IMR-90 (cell line): ENCODE data around the gene RAD51B. TPM values are rescaled to one million over a fixed set of nuclear protein-coding genes. Genes with fewer than 3 reads are reported as not detected.
A peak's percentile ranks its signal among the peaks of the same experiment; 100 is the strongest.

Source experiments
- ATAC-seq: fragments of 200-7000 bp; cut with Tn5 transposase; 2 replicates; pipeline ENCODE4 v1.9.1; 2020; ENCODE audit warnings: low read depth, mild to moderate bottlenecking, moderate library complexity
- BruUV-seq: library from RNA; stranded (reverse); fragments of 400-500 nt; replicated peaks from 2 replicates; lab custom pipeline; 2021; lab: Mats Ljungman, UMichigan
- CTCF ChIA-PET: fragments of 300-600 bp; formaldehyde crosslinking; extraction: SDS; loops from one replicate; lab custom pipeline; 2021; ENCODE audit warnings: antibody characterized with exemption; lab: Yijun Ruan, JAX
- POLR2A ChIA-PET: fragments of 300-600 bp; sonication (Branson Sonifier 250); formaldehyde crosslinking; loops from one replicate; lab custom pipeline; 2022; ENCODE audit warnings: antibody characterized with exemption; ENCODE audit not compliant: unreplicated experiment; lab: Charles Lee
- DNase-seq: peaks from one replicate; pipeline ENCODE4 v3.0.0; 2013
- H2AFZ ChIP-seq: replicated peaks from 2 replicates; pipeline ENCODE3; 2013; ENCODE audit warnings: low read length, mild to moderate bottlenecking; ENCODE audit not compliant: poor library complexity
- H2AK5ac ChIP-seq: 2 replicates; pipeline ENCODE4 v1.6.1; 2013; ENCODE audit warnings: low read depth, low read length, inconsistent platforms
- H2AK9ac ChIP-seq: replicated peaks from 2 replicates; pipeline ENCODE3; 2013; ENCODE audit warnings: mild to moderate bottlenecking, low read depth, low read length, moderate library complexity; ENCODE audit not compliant: poor library complexity
- H2BK120ac ChIP-seq: 2 replicates; pipeline ENCODE4 v1.6.1; 2013; ENCODE audit warnings: low read depth, low read length, inconsistent platforms
- H2BK15ac ChIP-seq: 3 replicates; pipeline ENCODE4 v1.6.1; 2013; ENCODE audit warnings: low read depth, low read length, inconsistent platforms
- H2BK20ac ChIP-seq: 2 replicates; pipeline ENCODE4 v1.6.1; 2013; ENCODE audit warnings: low read depth, mild to moderate bottlenecking, inconsistent platforms, low read length, moderate library complexity
- H2BK5ac ChIP-seq: 2 replicates; pipeline ENCODE4 v1.6.1; 2013; ENCODE audit warnings: mild to moderate bottlenecking, low read depth, low read length, inconsistent platforms; ENCODE audit not compliant: poor library complexity, severe bottlenecking
- H3K14ac ChIP-seq: replicated peaks from 2 replicates; pipeline ENCODE4 v1.6.1; 2013; ENCODE audit warnings: low read depth, low read length, inconsistent platforms
- H3K18ac ChIP-seq: 2 replicates; pipeline ENCODE4 v1.6.1; 2013; ENCODE audit warnings: low read depth, low read length, control low read depth
- H3K23ac ChIP-seq: 2 replicates; pipeline ENCODE4 v1.6.1; 2013; ENCODE audit warnings: low read depth, low read length, inconsistent platforms
- H3K27ac ChIP-seq: 2 replicates; pipeline ENCODE4 v1.5.1; 2013; ENCODE audit warnings: mild to moderate bottlenecking, control low read depth, low read length; ENCODE audit not compliant: insufficient read depth
- H3K27me3 ChIP-seq: 2 replicates; pipeline ENCODE4 v1.6.1; 2013; ENCODE audit warnings: low read length; ENCODE audit not compliant: control insufficient read depth, insufficient read depth
- H3K36me3 ChIP-seq: 2 replicates; pipeline ENCODE4 v1.6.1; 2013; ENCODE audit warnings: low read length, mixed read lengths; ENCODE audit not compliant: control insufficient read depth, insufficient read depth
- H3K4ac ChIP-seq: 2 replicates; pipeline ENCODE4 v1.6.1; 2013; ENCODE audit warnings: low read depth, low read length, inconsistent platforms
- H3K4me1 ChIP-seq: 2 replicates; pipeline ENCODE4 v1.6.1; 2013; ENCODE audit warnings: low read length, mixed read lengths; ENCODE audit not compliant: control insufficient read depth, insufficient read depth
- H3K4me2 ChIP-seq: 2 replicates; pipeline ENCODE4 v1.6.1; 2013; ENCODE audit warnings: low read depth, mild to moderate bottlenecking, control low read depth, low read length, moderate library complexity
- H3K4me3 ChIP-seq: 2 replicates; pipeline ENCODE4 v1.5.1; 2013; ENCODE audit warnings: low read depth, mild to moderate bottlenecking, control low read depth, low read length, moderate library complexity; ENCODE audit not compliant: insufficient read depth
- H3K56ac ChIP-seq: 2 replicates; pipeline ENCODE4 v1.6.1; 2013; ENCODE audit warnings: low read length, inconsistent platforms; ENCODE audit not compliant: insufficient read depth; ENCODE audit errors: extremely low read depth
- H3K79me1 ChIP-seq, 2 experiments: 2 replicates each; pipeline ENCODE4 v1.6.1; 2013; ENCODE audit warnings: low read length in 2 of 2, inconsistent platforms in 1 of 2, low read depth in 1 of 2
- H3K9ac ChIP-seq: 2 replicates; pipeline ENCODE4 v1.6.1; 2013; ENCODE audit warnings: low read depth, low read length, control low read depth
- H3K9me1 ChIP-seq: 2 replicates; pipeline ENCODE4 v1.6.1; 2013; ENCODE audit warnings: low read length, inconsistent platforms; ENCODE audit not compliant: insufficient read depth
- H3K9me3 ChIP-seq: 2 replicates; pipeline ENCODE4 v1.6.1; 2013; ENCODE audit warnings: low read length; ENCODE audit not compliant: control insufficient read depth, insufficient read depth
- H4K20me1 ChIP-seq: 2 replicates; pipeline ENCODE4 v1.6.1; 2013; ENCODE audit warnings: low read length, inconsistent platforms; ENCODE audit not compliant: insufficient read depth
- H4K5ac ChIP-seq: 2 replicates; pipeline ENCODE4 v1.6.1; 2013; ENCODE audit warnings: mild to moderate bottlenecking, low read depth, low read length, control low read depth
- H4K8ac ChIP-seq, 2 experiments: 2 replicates each; pipeline ENCODE4 v1.6.1; 2013; ENCODE audit warnings: low read depth in 2 of 2, low read length in 2 of 2, control low read depth in 1 of 2, inconsistent platforms in 1 of 2
- H4K91ac ChIP-seq: 2 replicates; pipeline ENCODE4 v1.6.1; 2013; ENCODE audit warnings: low read depth, low read length, inconsistent platforms; ENCODE audit not compliant: insufficient read depth
- BHLHE40 ChIP-seq: fragments of 150-350 bp; IDR thresholded peaks from 2 replicates; pipeline ENCODE4 v1.6.1; 2016; ENCODE audit warnings: mild to moderate bottlenecking, low read depth, low read length
- CEBPB ChIP-seq: IDR thresholded peaks from 2 replicates; pipeline ENCODE4 v1.6.1; 2012; ENCODE audit warnings: low read depth, low read length, improper control_type of control experiment
- FOS ChIP-seq: fragments of 150-350 bp; IDR thresholded peaks from 2 replicates; pipeline ENCODE4 v1.6.1; 2016; ENCODE audit warnings: low read depth, low read length
- MAZ ChIP-seq: IDR thresholded peaks from 2 replicates; pipeline ENCODE4 v1.6.1; 2012; ENCODE audit warnings: low read depth, mild to moderate bottlenecking, low read length, improper control_type of control experiment, moderate library complexity, borderline replicate concordance
- MXI1 ChIP-seq: IDR thresholded peaks from 2 replicates; pipeline ENCODE4 v1.6.1; 2012; ENCODE audit warnings: low read depth, mild to moderate bottlenecking, low read length, moderate library complexity, borderline replicate concordance
- NFE2L2 ChIP-seq: fragments of 150-350 bp; IDR thresholded peaks from 2 replicates; pipeline ENCODE4 v1.6.1; 2016; ENCODE audit warnings: low read depth, mild to moderate bottlenecking, low read length
- RAD21 ChIP-seq: IDR thresholded peaks from 2 replicates; pipeline ENCODE4 v1.6.1; 2012; ENCODE audit warnings: low read length, improper control_type of control experiment
- RFX5 ChIP-seq: IDR thresholded peaks from 2 replicates; pipeline ENCODE4 v1.8.0; 2012; ENCODE audit warnings: low read depth, mild to moderate bottlenecking, low read length, moderate library complexity
- SMC3 ChIP-seq: fragments of 150-350 bp; IDR thresholded peaks from 2 replicates; pipeline ENCODE4 v1.6.1; 2016; ENCODE audit warnings: low read depth, mild to moderate bottlenecking, antibody characterized with exemption, low read length, moderate library complexity
- WGBS, 2 experiments: methylation state at CpG; one replicate each; pipeline versions ENCODE4 v1.1.5 to v1.1.7; 2013; ENCODE audit warnings: missing lambda C conversion rate in 2 of 2; ENCODE audit not compliant: insufficient read length in 1 of 2; ENCODE audit errors: extremely low coverage in 2 of 2; 5-methylcytosine and 5-hydroxymethylcytosine counted together
- dilution Hi-C: fragments of 300-500 bp; cut with HindIII; formaldehyde crosslinking; loops from one replicate; pipeline ENCODE4 v1.14.3; 2018; ENCODE audit warnings: low sequenced_read_pairs; ENCODE audit not compliant: unreplicated experiment
- in situ Hi-C: fragments of 300-500 bp; cut with MboI; formaldehyde crosslinking; loops from 3 replicates; pipeline ENCODE4 v1.14.3; 2019; ENCODE audit warnings: low sequenced_read_pairs, inconsistent platforms, mixed read lengths
- intact Hi-C: fragments of 100-400 bp; cut with micrococcal nuclease; formaldehyde crosslinking; loops from 2 replicates; pipeline ENCODE4 v1.10.0; 2022
- polyA plus RNA-seq, 3 experiments: library from polyadenylated mRNA; depleted of rRNA; stranded (reverse); fragments of >200 nt; gene quantifications; 2 replicates each; pipeline ENCODE4 v1.2.3, GENCODE V29; 2012; ENCODE audit warnings: low replicate concordance in 1 of 3
- total RNA-seq: library from RNA; depleted of rRNA; stranded (reverse); fragments of >200 nt; gene quantifications from 2 replicates; pipeline ENCODE4 v1.2.3, GENCODE V29; 2012
- TF ChIP-seq, protein P1 (sequence below): conservative IDR thresholded peaks from 2 replicates; pipeline ENCODE4 v1.5.1; 2012; ENCODE audit warnings: mild to moderate bottlenecking, low read depth, low read length, improper control_type of control experiment
- TF ChIP-seq, protein P2 (sequence below): fragments of 150-350 bp; IDR thresholded peaks from 2 replicates; pipeline ENCODE4 v1.6.1; 2016; ENCODE audit warnings: low read depth, mild to moderate bottlenecking, low read length, moderate library complexity, borderline replicate concordance

The RAD51B gene
- total and polyA plus RNA-seq, 2 of the 4 experiments (the other 2 are of a cell fraction), result 5.1 to 18.8 TPM

DNA sequence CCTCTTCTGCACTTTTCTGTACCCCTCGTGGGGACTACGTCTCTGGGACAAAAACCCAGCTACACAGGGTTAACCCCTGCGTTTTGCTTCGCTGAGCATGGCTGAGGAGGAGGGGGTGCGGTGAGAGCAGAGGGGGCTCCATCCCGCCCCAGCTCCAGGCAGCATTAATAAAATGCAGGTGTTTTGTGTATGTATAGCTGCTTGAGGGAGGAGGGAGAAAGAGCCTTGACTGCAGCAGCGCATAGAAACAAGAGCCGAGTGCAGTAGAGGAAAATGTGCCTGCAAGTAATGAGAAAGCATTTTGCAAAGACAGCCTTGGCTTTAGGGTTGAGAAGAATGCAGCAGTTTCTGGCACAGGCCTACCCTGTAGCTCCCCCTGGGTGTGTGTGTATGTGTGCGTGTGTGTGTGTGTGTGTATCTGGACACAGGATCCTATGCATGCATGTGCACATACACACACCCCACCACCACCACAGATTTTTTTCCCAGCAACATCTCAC is 869.3 kb downstream of the RAD51B start:
- no peak overlapping the region for H3K4me3 ChIP-seq
- H4K5ac ChIP-seq, result peak overlapping the region; percentile 23; the same call in 1 of the 2 replicates
- H3K23ac ChIP-seq, result peak overlapping the region; percentile 77
- intact Hi-C loops (loop anchor here (5.0 to 10.0 kb wide), 3 partner anchors 144 to 442 kb away; no protein-coding TSS in a partner anchor), in situ Hi-C loops (no loop called here), dilution Hi-C loops (no loop called here)
- no peak overlapping the region; the same call in 1 of the 2 replicates for H3K4me2 ChIP-seq
- no peak overlapping the region; the same call in 1 of the 2 replicates for H3K9ac ChIP-seq
- BruUV-seq, result no TSS peak
- peak overlapping the region; percentile 32; the same call in 1 of the 2 replicates for H3K56ac ChIP-seq
- H3K27ac ChIP-seq, result peak overlapping the region; percentile 28; the same call in 1 of the 2 replicates
- H2AK5ac ChIP-seq, result peak overlapping the region; percentile 95
- H2AFZ ChIP-seq, result peak overlapping the region; percentile 69
- peaks cover 41% of the 10 kb centered on the region for H3K4me1 ChIP-seq
- DNase-seq (peak; percentile 76), ATAC-seq (peak; percentile 25)
- H4K91ac ChIP-seq, result peak overlapping the region; percentile 81
- peak overlapping the region; percentile 23 for H2BK5ac ChIP-seq
- peak overlapping the region; percentile 92 for H2BK120ac ChIP-seq
- H3K14ac ChIP-seq, result peak overlapping the region; percentile 89
- POLR2A ChIA-PET, result interaction anchor here (0.5 to 1.0 kb wide), 2 partner anchors 102 to 140 kb away, joined by 5 read pairs; no protein-coding TSS in a partner anchor
- no peak for TF ChIP-seq MAZ
- TF ChIP-seq, protein P1, sequence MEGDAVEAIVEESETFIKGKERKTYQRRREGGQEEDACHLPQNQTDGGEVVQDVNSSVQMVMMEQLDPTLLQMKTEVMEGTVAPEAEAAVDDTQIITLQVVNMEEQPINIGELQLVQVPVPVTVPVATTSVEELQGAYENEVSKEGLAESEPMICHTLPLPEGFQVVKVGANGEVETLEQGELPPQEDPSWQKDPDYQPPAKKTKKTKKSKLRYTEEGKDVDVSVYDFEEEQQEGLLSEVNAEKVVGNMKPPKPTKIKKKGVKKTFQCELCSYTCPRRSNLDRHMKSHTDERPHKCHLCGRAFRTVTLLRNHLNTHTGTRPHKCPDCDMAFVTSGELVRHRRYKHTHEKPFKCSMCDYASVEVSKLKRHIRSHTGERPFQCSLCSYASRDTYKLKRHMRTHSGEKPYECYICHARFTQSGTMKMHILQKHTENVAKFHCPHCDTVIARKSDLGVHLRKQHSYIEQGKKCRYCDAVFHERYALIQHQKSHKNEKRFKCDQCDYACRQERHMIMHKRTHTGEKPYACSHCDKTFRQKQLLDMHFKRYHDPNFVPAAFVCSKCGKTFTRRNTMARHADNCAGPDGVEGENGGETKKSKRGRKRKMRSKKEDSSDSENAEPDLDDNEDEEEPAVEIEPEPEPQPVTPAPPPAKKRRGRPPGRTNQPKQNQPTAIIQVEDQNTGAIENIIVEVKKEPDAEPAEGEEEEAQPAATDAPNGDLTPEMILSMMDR, result peak; percentile 36; the same call in 1 of the 2 replicates
- TF ChIP-seq, protein P2, sequence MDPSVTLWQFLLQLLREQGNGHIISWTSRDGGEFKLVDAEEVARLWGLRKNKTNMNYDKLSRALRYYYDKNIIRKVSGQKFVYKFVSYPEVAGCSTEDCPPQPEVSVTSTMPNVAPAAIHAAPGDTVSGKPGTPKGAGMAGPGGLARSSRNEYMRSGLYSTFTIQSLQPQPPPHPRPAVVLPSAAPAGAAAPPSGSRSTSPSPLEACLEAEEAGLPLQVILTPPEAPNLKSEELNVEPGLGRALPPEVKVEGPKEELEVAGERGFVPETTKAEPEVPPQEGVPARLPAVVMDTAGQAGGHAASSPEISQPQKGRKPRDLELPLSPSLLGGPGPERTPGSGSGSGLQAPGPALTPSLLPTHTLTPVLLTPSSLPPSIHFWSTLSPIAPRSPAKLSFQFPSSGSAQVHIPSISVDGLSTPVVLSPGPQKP, result no peak
- peak; percentile 36 for TF ChIP-seq RAD21
- TF ChIP-seq MXI1, result no peak
- no peak for TF ChIP-seq CEBPB
- no peak for TF ChIP-seq BHLHE40
- TF ChIP-seq FOS, result no peak
- no peak for TF ChIP-seq SMC3
- no peak for TF ChIP-seq RFX5
- peak; percentile 59; the same call in 1 of the 2 replicates for TF ChIP-seq NFE2L2
- peak overlapping the region; percentile 1 to 82; a peak in 3 of 4 replicates for H4K8ac ChIP-seq
- CTCF ChIA-PET, result interaction anchor here (0.7 to 1.0 kb wide), 2 partner anchors 38 to 67 kb away, joined by 3 to 4 read pairs; no protein-coding TSS in a partner anchor
- H3K36me3 ChIP-seq, result no peaks in the 10 kb centered on the region
- H3K9me3 ChIP-seq, result no peaks in the 10 kb centered on the region
- H3K18ac ChIP-seq, result peak overlapping the region; percentile 31
- H3K27me3 ChIP-seq, result no peaks in the 10 kb centered on the region
- H2BK15ac ChIP-seq, result peak overlapping the region; percentile 46
- peaks cover 31% of the 10 kb centered on the region for H3K9me1 ChIP-seq
- peak overlapping the region; percentile 76 for H3K4ac ChIP-seq
- H2AK9ac ChIP-seq, result peak overlapping the region; percentile 94
- no peaks in the 10 kb centered on the region for H4K20me1 ChIP-seq
- H2BK20ac ChIP-seq, result peak overlapping the region; percentile 79
- WGBS, 2 experiments, result 23% methylated on average over 2 of the region's 9 CpGs; no CpG with 5 or more reads in 1 of the 2 experiments
- peaks cover 0 to 20% of the 10 kb centered on the region in 2 experiments; a peak in 1 of 4 replicates for H3K79me1 ChIP-seq
